H1 (cell line): ENCODE measurements around the gene SPTB.

ENCODE experiments used
- CHD2 ChIP-seq: IDR thresholded peaks from 2 replicates; pipeline ENCODE4 v1.6.1; 2012; ENCODE audit warnings: low read length, improper control_type of control experiment
- CTCF ChIP-seq, 3 experiments: IDR thresholded peaks; 1 replicate in 2 of 3; 2 replicates in 1 of 3; pipeline versions ENCODE4 v1.5.1 to v1.6.1; 2011; ENCODE audit warnings: low read length in 3 of 3, mild to moderate bottlenecking in 3 of 3, inconsistent platforms in 2 of 3, low read depth in 1 of 3, moderate library complexity in 1 of 3; ENCODE audit not compliant: insufficient read depth in 1 of 3; ENCODE audit errors: control extremely low read depth in 1 of 3
- KDM1A ChIP-seq: fragments of 200-600, 300-600 bp; sonication (generic); IDR thresholded peaks from 2 replicates; pipeline ENCODE4 v1.7.1; 2016; ENCODE audit warnings: mild to moderate bottlenecking, low read length, borderline replicate concordance
- POLR2A ChIP-seq, 2 experiments: IDR thresholded peaks; 1 replicate in 1 of 2; 2 replicates in 1 of 2; pipeline ENCODE4 v1.6.1; 2011; ENCODE audit warnings: low read depth in 2 of 2, low read length in 2 of 2, mild to moderate bottlenecking in 2 of 2; ENCODE audit errors: control extremely low read depth in 1 of 2

DNA sequence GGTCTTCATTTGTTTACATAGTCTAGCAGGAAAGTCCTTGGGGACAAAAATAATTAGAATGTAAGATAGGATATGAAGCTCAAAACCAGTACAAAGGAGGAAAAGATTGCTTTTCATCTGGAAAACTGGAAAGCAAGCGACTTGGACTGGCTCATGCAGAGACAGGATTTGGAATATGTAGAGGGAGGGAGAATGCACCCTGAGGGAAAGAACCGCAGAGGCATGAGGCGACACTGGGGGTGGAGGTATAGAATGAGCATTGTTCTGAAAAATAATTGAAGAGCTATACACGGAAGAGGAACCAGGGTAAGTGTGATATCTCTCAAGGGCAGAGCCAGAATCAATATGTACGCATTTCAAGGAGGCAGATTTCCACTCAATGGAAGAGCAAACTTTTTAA, 90.0 kb downstream of the SPTB start:
- TF ChIP-seq CHD2, result no peak
- no peak for TF ChIP-seq CTCF (IDR thresholded peaks at IDR 0.05; ENCODE audit: control extremely low read depth in 1 of 3, insufficient read depth in 1 of 3, low read depth in 1 of 3, low read length in 3 of 3)
- TF ChIP-seq KDM1A, result no peak
- TF ChIP-seq POLR2A (IDR thresholded peaks at IDR 0.05; ENCODE audit: control extremely low read depth in 1 of 2, low read depth in 2 of 2, low read length in 2 of 2), result no peak
